PC-3 (cell line): ENCODE results near the gene BBLN.

ENCODE experiments used
- CTCF ChIP-seq: fragments of 300-600 bp; sonication (generic); conservative IDR thresholded peaks from 2 replicates; pipeline ENCODE4 v1.5.1; 2017; ENCODE audit warnings: antibody characterized with exemption, low read depth, mild to moderate bottlenecking, low read length
- EZH2 ChIP-seq: fragments of 300-600 bp; sonication (generic); IDR thresholded peaks from one replicate; pipeline ENCODE4 v1.6.1; 2017; ENCODE audit warnings: antibody characterized with exemption, mild to moderate bottlenecking, low read length; ENCODE audit not compliant: unreplicated experiment
- EZH2phosphoT487 ChIP-seq: fragments of 300-600 bp; sonication (generic); IDR thresholded peaks from 2 replicates; pipeline ENCODE4 v1.6.1; 2018; ENCODE audit warnings: mild to moderate bottlenecking, antibody characterized with exemption, low read length, borderline replicate concordance

- no peak for TF ChIP-seq CTCF
- no peak for TF ChIP-seq EZH2
- TF ChIP-seq EZH2phosphoT487: no peak
Measured at GRCh38 chr9:128128836-128129590, 31.1 kb upstream of the BBLN start.
